ENCODE measurements around the gene NUF2.

- TF ChIP-seq ZBTB11 (CRISPR knock-in tag; IDR thresholded peaks at IDR 0.05) (no peak), TCF3 (IDR thresholded peaks at IDR 0.05; ENCODE audit: borderline replicate concordance, insufficient read depth, low read depth, low read length) (no peak), KAT2A (conservative IDR thresholded peaks at IDR 0.05; ENCODE audit: control insufficient read depth, low read depth, low read length) (no peak), LARP7 (IDR thresholded peaks at IDR 0.05) (no peak), ZNF274 (IDR thresholded peaks at IDR 0.05; ENCODE audit: insufficient read depth, insufficient read length) (no peak), BCL11A (IDR thresholded peaks at IDR 0.05; ENCODE audit: low read depth, low read length) (no peak), CREM (IDR thresholded peaks at IDR 0.05; ENCODE audit: low read depth) (no peak), CTCF (IDR thresholded peaks at IDR 0.05 in 2 of 3, conservative IDR thresholded peaks at IDR 0.05 in 1 of 3; ENCODE audit: control insufficient read depth in 2 of 3, extremely low read depth in 1 of 3, insufficient read depth in 1 of 3, low read depth in 3 of 3, low read length in 3 of 3) (no peak), TAF1 (IDR thresholded peaks at IDR 0.05; ENCODE audit: borderline replicate concordance, low read depth, low read length) (no peak)
These were observed 16.3 kb upstream of the NUF2 start for GRCh38 chr1:163305441-163305840.

Measured in GM12878 (cell line).